Measurements from ENCODE around the gene ANKRD66.
"Not testable (repeated sequence)": the region's sequence is repeated elsewhere in the genome, so short reads cannot be mapped to it uniquely, and the experiment has no call there.

Gene ANKRD66

GRCh38 chr6:46751658-46752057 lies 4.9 kb downstream of the ANKRD66 start:
- no peak for DNase-seq (ENCODE audit: low read depth in 2 of 3, low spot score in 1 of 3)

GRCh38 chr6:46755865-46756264 lies 9.1 kb downstream of the ANKRD66 start:
- DNase-seq (ENCODE audit: low read depth in 2 of 3, low spot score in 1 of 3): no peak

GRCh38 chr6:46756469-46757213 lies 9.9 kb downstream of the ANKRD66 start:
- no peak for DNase-seq (ENCODE audit: low read depth in 2 of 3, low spot score in 1 of 3)

GRCh38 chr6:46757214-46757596 lies 10.5 kb downstream of the ANKRD66 start:
- DNase-seq (ENCODE audit: low read depth in 2 of 3, low spot score in 1 of 3): no peak

GRCh38 chr6:46758960-46759753 lies 12.4 kb downstream of the ANKRD66 start:
- no peak for DNase-seq (ENCODE audit: low read depth in 2 of 3, low spot score in 1 of 3)

- DNase-seq (ENCODE audit: low read depth in 2 of 3, low spot score in 1 of 3): no peak
These were observed 14.2 kb downstream of the ANKRD66 start for GRCh38 chr6:46760925-46761324.

- DNase-seq (ENCODE audit: low read depth in 2 of 3, low spot score in 1 of 3): no peak
These were observed 16.7 kb downstream of the ANKRD66 start for GRCh38 chr6:46763466-46763865.

GRCh38 chr6:46764280-46764679 lies 17.5 kb downstream of the ANKRD66 start:
- not testable (repeated sequence) for DNase-seq (ENCODE audit: low read depth in 2 of 3, low spot score in 1 of 3)

GRCh38 chr6:46764961-46765360 lies 18.2 kb downstream of the ANKRD66 start:
- DNase-seq (ENCODE audit: low read depth in 2 of 3, low spot score in 1 of 3): no peak

GRCh38 chr6:46772016-46772415 lies 25.3 kb downstream of the ANKRD66 start:
- no peak for DNase-seq (ENCODE audit: low read depth in 2 of 3, low spot score in 1 of 3)

GRCh38 chr6:46772762-46773161 lies 26.0 kb downstream of the ANKRD66 start:
- DNase-seq (ENCODE audit: low read depth in 2 of 3, low spot score in 1 of 3): no peak

GRCh38 chr6:46773201-46773855 lies 26.6 kb downstream of the ANKRD66 start:
- no peak for DNase-seq (ENCODE audit: low read depth in 2 of 3, low spot score in 1 of 3)

- not testable (repeated sequence) for DNase-seq (ENCODE audit: low read depth in 2 of 3, low spot score in 1 of 3)
These were observed 28.0 kb downstream of the ANKRD66 start for GRCh38 chr6:46774736-46775135.

- no peak for DNase-seq (ENCODE audit: low read depth in 2 of 3, low spot score in 1 of 3)
These were observed 29.5 kb downstream of the ANKRD66 start for GRCh38 chr6:46776070-46776712.

- DNase-seq (ENCODE audit: low read depth in 2 of 3, low spot score in 1 of 3): no peak
These were observed 31.0 kb downstream of the ANKRD66 start for GRCh38 chr6:46777476-46778346.

GRCh38 chr6:46781478-46782378 lies 35.0 kb downstream of the ANKRD66 start:
- peak; percentile 4 to 35 (median 22) for DNase-seq (ENCODE audit: low read depth in 2 of 3, low spot score in 1 of 3)

GRCh38 chr6:46784535-46784934 lies 37.8 kb downstream of the ANKRD66 start:
- DNase-seq (ENCODE audit: low read depth in 2 of 3, low spot score in 1 of 3): no peak

- DNase-seq (ENCODE audit: low read depth in 2 of 3, low spot score in 1 of 3): no peak
These were observed 41.3 kb downstream of the ANKRD66 start for GRCh38 chr6:46787871-46788540.

GRCh38 chr6:46788791-46789190 lies 42.1 kb downstream of the ANKRD66 start:
- no peak for DNase-seq (ENCODE audit: low read depth in 2 of 3, low spot score in 1 of 3)
